Measurements from ENCODE around the gene LMO7. TPM values are rescaled to one million over a fixed set of nuclear protein-coding genes. Genes with fewer than 3 reads are reported as not detected.

LMO7 gene
- total RNA-seq, 4 donors from 2014 or later, result 87.0 to 293 (median 187) TPM

- TF ChIP-seq CTCF (IDR thresholded peaks at IDR 0.05) (no peak), POLR2A (IDR thresholded peaks at IDR 0.05) (no peak)
- Histone ChIP-seq H3K4me1 (peaks cover 0 to 40% (median 0%) of the 10 kb centered on the region in 3 donors), H3K27ac (peak overlapping the region in 2 of 4 donors; percentile 17 to 39), H3K27me3 (no peaks in the 10 kb centered on the region), H3K9me3 (no peaks in the 10 kb centered on the region), H3K4me3 (no peak overlapping the region), H3K36me3 (peaks cover 0 to 22% (median 0%) of the 10 kb centered on the region in 3 donors)
- DNase-seq, result no peak
- WGBS, 2 donors, result 37 to 62% methylated on average over 5 of the region's 5 CpGs
- intact Hi-C loops (cut with DNase I), result no loop called here
Observed at GRCh38 chr13:75811361-75811760, 175.2 kb downstream of the LMO7 start.

- TF ChIP-seq POLR2A (IDR thresholded peaks at IDR 0.05), result no peak
- Histone ChIP-seq H3K27ac (peak overlapping the region in 2 of 4 donors; percentile 17 to 39), H3K36me3 (peaks cover 0 to 18% (median 0%) of the 10 kb centered on the region in 3 donors), H3K4me3 (no peak overlapping the region), H3K9me3 (no peaks in the 10 kb centered on the region), H3K27me3 (no peaks in the 10 kb centered on the region), H3K4me1 (peaks cover 0 to 40% (median 0%) of the 10 kb centered on the region in 3 donors)
- DNase-seq, result no peak
- WGBS, 2 donors, result 30 to 63% methylated on average over 1 of the region's 1 CpG
- intact Hi-C loops (cut with DNase I), result no loop called here
Observed at GRCh38 chr13:75811841-75812240, 175.7 kb downstream of the LMO7 start.

GRCh38 chr13:75812751-75813181 lies 176.6 kb downstream of the LMO7 start:
- Histone ChIP-seq H3K27me3 (no peaks in the 10 kb centered on the region), H3K36me3 (peaks cover 0 to 15% (median 0%) of the 10 kb centered on the region in 3 donors), H3K4me3 (no peak overlapping the region), H3K9me3 (no peaks in the 10 kb centered on the region), H3K4me1 (peaks cover 0 to 40% (median 0%) of the 10 kb centered on the region in 3 donors), H3K27ac (no peak overlapping the region)
- no peak for DNase-seq
- 52 to 63% methylated on average over 6 of the region's 6 CpGs for WGBS, 2 donors
- TF ChIP-seq POLR2A (IDR thresholded peaks at IDR 0.05) (no peak), CTCF (IDR thresholded peaks at IDR 0.05) (no peak)
- intact Hi-C loops (cut with DNase I), result no loop called here

- H3K27ac ChIP-seq, result no peak overlapping the region
- intact Hi-C loops (cut with DNase I), result no loop called here
- no peaks in the 10 kb centered on the region for H3K27me3 ChIP-seq
- H3K4me1 ChIP-seq, result peaks cover 0 to 40% (median 0%) of the 10 kb centered on the region in 3 donors
- peaks cover 0 to 14% (median 0%) of the 10 kb centered on the region in 3 donors for H3K36me3 ChIP-seq
- H3K9me3 ChIP-seq, result no peaks in the 10 kb centered on the region
- H3K4me3 ChIP-seq, result no peak overlapping the region
- TF ChIP-seq CTCF (IDR thresholded peaks at IDR 0.05) (no peak), POLR2A (IDR thresholded peaks at IDR 0.05) (no peak)
- no peak for DNase-seq
- 79 to 92% methylated on average over 3 of the region's 3 CpGs for WGBS, 2 donors
Observed at GRCh38 chr13:75813323-75813722, 177.2 kb downstream of the LMO7 start.

GRCh38 chr13:75818179-75818967 lies 182.2 kb downstream of the LMO7 start:
- no peak overlapping the region for H3K4me3 ChIP-seq
- peaks cover 0 to 14% (median 0%) of the 10 kb centered on the region in 3 donors for H3K4me1 ChIP-seq
- peaks cover 0 to 43% (median 0%) of the 10 kb centered on the region in 3 donors for H3K36me3 ChIP-seq
- intact Hi-C loops (cut with DNase I), result no loop called here
- DNase-seq, result no peak
- TF ChIP-seq CTCF (IDR thresholded peaks at IDR 0.05), result no peak
- no peak for TF ChIP-seq POLR2A (IDR thresholded peaks at IDR 0.05)
- H3K27ac ChIP-seq, result no peak overlapping the region
- 84 to 87% methylated on average over 9 of the region's 9 CpGs for WGBS, 2 donors
- no peaks in the 10 kb centered on the region for H3K9me3 ChIP-seq
- H3K27me3 ChIP-seq, result no peaks in the 10 kb centered on the region
